GM12878 (cell line): ENCODE data around the gene MPPED1. TPM values are rescaled to one million over a fixed set of nuclear protein-coding genes. Genes with fewer than 3 reads are reported as not detected.

ENCODE experiments used
- ATAC-seq: fragments of 200-7000 bp; cut with Tn5 transposase; 3 replicates; pipeline ENCODE4 v1.9.1; 2020; ENCODE audit warnings: mild to moderate bottlenecking, moderate library complexity
- BruUV-seq: library from RNA; stranded (reverse); fragments of 400-500 nt; replicated peaks from 2 replicates; lab custom pipeline; 2021; lab: Mats Ljungman, UMichigan
- CTCF ChIA-PET: fragments of 300-600 bp; sonication (Branson Sonifier 250); formaldehyde crosslinking; extraction: SDS; loops from one replicate; lab custom pipeline; 2021; ENCODE audit warnings: inconsistent platforms; lab: Yijun Ruan, JAX
- POLR2A ChIA-PET: fragments of 350-600 bp; formaldehyde crosslinking; extraction: SDS; loops from one replicate; lab custom pipeline; 2021; ENCODE audit warnings: inconsistent platforms; lab: Charles Lee
- RAD21 ChIA-PET: fragments of 300-600 bp; sonication (Branson Sonifier 250); formaldehyde crosslinking; loops from one replicate; lab custom pipeline; 2023; ENCODE audit warnings: antibody characterized with exemption; ENCODE audit not compliant: unreplicated experiment; lab: Charles Lee
- SMC1A ChIA-PET: fragments of 300-600 bp; sonication (Branson Sonifier 250); formaldehyde crosslinking; loops from one replicate; lab custom pipeline; 2023; ENCODE audit not compliant: unreplicated experiment, uncharacterized antibody; lab: Charles Lee
- DNase-seq: peaks from one replicate; pipeline ENCODE4 v3.0.0-alpha.2; 2011; ENCODE audit warnings: low read depth, low spot score
- FAIRE-seq: peaks from 3 replicates; lab custom pipeline; 2011; peaks lifted over from hg19 to GRCh38; lab: Jason Lieb, UNC
- H2AFZ ChIP-seq: 2 replicates; pipeline ENCODE4 v1.6.0; 2011; ENCODE audit warnings: low read depth, low read length, control low read depth; ENCODE audit not compliant: control insufficient read depth
- H3K27ac ChIP-seq: 2 replicates; pipeline ENCODE4 v1.5.1; 2011; ENCODE audit warnings: control low read depth; ENCODE audit not compliant: control insufficient read depth, insufficient read depth
- H3K27me3 ChIP-seq, 2 experiments: replicated peaks in 1 of 2; 2 replicates each; pipeline versions ENCODE4 v1.6.0 to v1.6.1; 2011; ENCODE audit warnings: low read length in 1 of 2; ENCODE audit not compliant: control insufficient read depth in 2 of 2, insufficient read depth in 2 of 2
- H3K36me3 ChIP-seq, 2 experiments: 2 replicates each; pipeline ENCODE4 v1.5.1; 2011; ENCODE audit warnings: low read length in 1 of 2; ENCODE audit not compliant: control insufficient read depth in 2 of 2, insufficient read depth in 2 of 2
- H3K4me1 ChIP-seq: 2 replicates; pipeline ENCODE4 v1.6.1; 2011; ENCODE audit warnings: mild to moderate bottlenecking, low read length, moderate library complexity, mixed read lengths; ENCODE audit not compliant: control insufficient read depth, insufficient read depth
- H3K4me2 ChIP-seq: 2 replicates; pipeline ENCODE4 v1.6.0; 2011; ENCODE audit warnings: control low read depth; ENCODE audit not compliant: control insufficient read depth, insufficient read depth
- H3K4me3 ChIP-seq: fragments of 200-600 bp; sonication (generic); 2 replicates; pipeline ENCODE4 v1.5.1; 2016
- H3K79me2 ChIP-seq: 2 replicates; pipeline ENCODE4 v1.6.0; 2011; ENCODE audit warnings: low read length; ENCODE audit not compliant: control insufficient read depth, insufficient read depth
- H3K9ac ChIP-seq: 2 replicates; pipeline ENCODE4 v1.8.0; 2011; ENCODE audit warnings: low read length, control low read depth, mixed read lengths; ENCODE audit not compliant: control insufficient read depth, insufficient read depth
- H3K9me3 ChIP-seq: replicated peaks from 3 replicates; pipeline ENCODE4 v1.5.1; 2011; ENCODE audit warnings: mild to moderate bottlenecking, low read length; ENCODE audit not compliant: control insufficient read depth, insufficient read depth
- H4K20me1 ChIP-seq: 2 replicates; pipeline ENCODE4 v1.6.0; 2011; ENCODE audit not compliant: control insufficient read depth, insufficient read depth
- ATF3 ChIP-seq: IDR thresholded peaks from 2 replicates; pipeline ENCODE4 v1.6.1; 2011; ENCODE audit warnings: low read depth, mild to moderate bottlenecking, low read length, moderate library complexity, borderline replicate concordance; ENCODE audit errors: extremely low read depth
- BHLHE40 ChIP-seq, 2 experiments: fragments of 450-650 bp in 1 of 2; IDR thresholded peaks; 2 replicates each; pipeline ENCODE4 v1.6.1; 2011 to 2017; ENCODE audit warnings: low read depth in 2 of 2, borderline replicate concordance in 1 of 2, improper control_type of control experiment in 1 of 2, low read length in 1 of 2, mild to moderate bottlenecking in 1 of 2
- FOS ChIP-seq: IDR thresholded peaks from 3 replicates; pipeline ENCODE4 v1.6.1; 2011; ENCODE audit warnings: borderline replicate concordance; ENCODE audit not compliant: insufficient read length; ENCODE audit errors: extremely low read depth
- HDGF ChIP-seq: fragments of 450-650 bp; IDR thresholded peaks from 2 replicates; pipeline ENCODE4 v1.6.1; 2016; ENCODE audit warnings: antibody characterized with exemption
- NFYA ChIP-seq: IDR thresholded peaks from 2 replicates; pipeline ENCODE4 v1.6.1; 2011; ENCODE audit warnings: low read depth, mild to moderate bottlenecking, low read length, improper control_type of control experiment, borderline replicate concordance
- NR2F1 ChIP-seq: fragments of 450-650 bp; conservative IDR thresholded peaks from 2 replicates; pipeline ENCODE4 v1.6.1; 2017; ENCODE audit warnings: mild to moderate bottlenecking
- PBX3 ChIP-seq: IDR thresholded peaks from 2 replicates; pipeline ENCODE4 v1.6.1; 2011; ENCODE audit warnings: mild to moderate bottlenecking, low read depth, low read length, moderate library complexity; ENCODE audit not compliant: insufficient replicate concordance
- RB1 ChIP-seq: fragments of 450-650 bp; formaldehyde crosslinking; IDR thresholded peaks from 2 replicates; pipeline ENCODE4 v1.6.1; 2017; ENCODE audit warnings: mild to moderate bottlenecking, borderline replicate concordance
- SMAD1 ChIP-seq: fragments of 450-650 bp; IDR thresholded peaks from 2 replicates; pipeline ENCODE4 v1.6.1; 2018; ENCODE audit warnings: mild to moderate bottlenecking, low read depth; ENCODE audit not compliant: partially characterized antibody
- SMARCA5 ChIP-seq: fragments of 450-650 bp; IDR thresholded peaks from 2 replicates; pipeline ENCODE4 v1.6.1; 2017; ENCODE audit warnings: mild to moderate bottlenecking
- SUPT20H ChIP-seq: IDR thresholded peaks from 2 replicates; pipeline ENCODE4 v1.6.1; 2011; ENCODE audit warnings: low read depth, mild to moderate bottlenecking, low read length, moderate library complexity, borderline replicate concordance; ENCODE audit not compliant: control insufficient read depth
- ZNF622 ChIP-seq: fragments of 450-650 bp; IDR thresholded peaks from 2 replicates; pipeline ENCODE4 v1.6.1; 2017; ENCODE audit warnings: mild to moderate bottlenecking, inconsistent platforms
- ZNF687 ChIP-seq: fragments of 450-650 bp; IDR thresholded peaks from 2 replicates; pipeline ENCODE4 v1.6.1; 2017; ENCODE audit warnings: mild to moderate bottlenecking, moderate library complexity
- WGBS: methylation state at CpG from one replicate; pipeline ENCODE4 v1.1.6; 2016; ENCODE audit warnings: low lambda C conversion rate; ENCODE audit not compliant: insufficient replicate concordance, insufficient coverage; ENCODE audit errors: missing lambda C conversion rate; 5-methylcytosine and 5-hydroxymethylcytosine counted together
- in situ Hi-C: fragments of 300-500 bp; cut with MboI; formaldehyde crosslinking; loops from 9 replicates; pipeline ENCODE4 v1.14.3; 2018; ENCODE audit warnings: mixed read lengths
- intact Hi-C: fragments of 100-400 bp; cut with micrococcal nuclease; formaldehyde crosslinking; loops from one replicate; pipeline ENCODE4 v1.14.2; 2022; ENCODE audit not compliant: unreplicated experiment
- polyA plus RNA-seq, 11 experiments: library from polyadenylated mRNA; depleted of rRNA in 4 of 11; unstranded in 6 of 11; stranded (reverse) in 5 of 11; fragments of >200 nt; fragmentation: Nextera tagmentation in 4 of 11; fragmentation: Illumina TruSeq in 1 of 11; extraction: Ambion mirVana in 4 of 11; extraction: Trizol in 1 of 11; gene quantifications; 1 replicate in 1 of 11; 2 replicates in 10 of 11; pipeline versions ENCODE4 v1.2.1 to v1.2.3, GENCODE V29; 2011 to 2016; ENCODE audit warnings: inconsistent platforms in 2 of 11, missing spikeins in 2 of 11, low read depth in 1 of 11
- total RNA-seq, 4 experiments: library from RNA; depleted of rRNA in 3 of 4; stranded (reverse); fragments of >200 nt in 3 of 4; fragmentation: Illumina TruSeq in 1 of 4; extraction: Trizol in 1 of 4; gene quantifications; 2 replicates each; pipeline versions ENCODE4 v1.2.1 to v1.2.3, GENCODE V29; 2013 to 2021

The MPPED1 gene
- total and polyA plus RNA-seq, 10 of the 15 experiments (the other 5 are each of a cell fraction or from before 2014, with no cell fraction given): 0.11 TPM; not detected in 9

- Histone ChIP-seq H3K9ac (no peak overlapping the region), H3K9me3 (no peaks in the 10 kb centered on the region), H3K4me1 (no peaks in the 10 kb centered on the region), H3K36me3 (no peaks in the 10 kb centered on the region), H3K4me2 (no peak overlapping the region), H2AFZ (no peak overlapping the region), H4K20me1 (no peaks in the 10 kb centered on the region), H3K27ac (no peak overlapping the region), H3K27me3 (no peaks in the 10 kb centered on the region), H3K4me3 (no peak overlapping the region), H3K79me2 (no peaks in the 10 kb centered on the region)
- 18% methylated on average over 3 of the region's 3 CpGs for WGBS
- DNase-seq: no peak
- SMC1A ChIA-PET: no interaction called here
- POLR2A ChIA-PET: no interaction called here
- CTCF ChIA-PET: no interaction called here
- no peak for TF ChIP-seq RB1
- no peak for TF ChIP-seq ATF3
- no peak for TF ChIP-seq HDGF
- no peak for TF ChIP-seq SUPT20H
- TF ChIP-seq ZNF622: no peak
- no peak for TF ChIP-seq SMAD1
- no peak for TF ChIP-seq NR2F1
- no peak for TF ChIP-seq BHLHE40 (IDR thresholded peaks at IDR 0.05; ENCODE audit: borderline replicate concordance in 1 of 2, low read depth in 2 of 2, low read length in 1 of 2)
- no peak for TF ChIP-seq SMARCA5
- TF ChIP-seq PBX3: no peak
- TF ChIP-seq ZNF687: no peak
- no peak for TF ChIP-seq NFYA
- TF ChIP-seq FOS: no peak
- in situ Hi-C loops (no loop called here), intact Hi-C loops (no loop called here)
- RAD21 ChIA-PET: no interaction called here
- BruUV-seq: no TSS peak
- no peak for ATAC-seq
- FAIRE-seq: no peak
Measured at GRCh38 chr22:43457002-43457401, 45.2 kb downstream of the MPPED1 start.
